H54 (cell line): ENCODE data around the gene ACTR3.
"Not testable (repeated sequence)": the region's sequence is repeated elsewhere in the genome, so short reads cannot be mapped to it uniquely, and the experiment has no call there.

ENCODE experiments used
- DNase-seq: peaks from one replicate; pipeline ENCODE4 v3.0.0; 2011; ENCODE audit warnings: low spot score, mixed read lengths; ENCODE audit not compliant: insufficient read length
- FAIRE-seq: peaks from 3 replicates; lab custom pipeline; 2011; peaks lifted over from hg19 to GRCh38; lab: Jason Lieb, UNC
- POLR2A ChIP-seq: IDR thresholded peaks from 2 replicates; pipeline ENCODE4 v1.6.1; 2011; ENCODE audit warnings: low read depth, mild to moderate bottlenecking, low read length

Gene ACTR3

GRCh38 chr2:113889471-113890252 is at the start of gene ACTR3:
Gene ACTR3, plus strand, starts transcription at chr2:113890089. Its CDS starts 191 bp downstream, at chr2:113890280.
- FAIRE-seq (peak; percentile 89), DNase-seq (peak; percentile 79)
- TF ChIP-seq POLR2A, result peak; percentile 83

GRCh38 chr2:113840518-113840917 is 49.4 kb upstream of the ACTR3 start:
- no peak for TF ChIP-seq POLR2A
- FAIRE-seq (no peak), DNase-seq (no peak)

- no peak for TF ChIP-seq POLR2A
- FAIRE-seq (peak; percentile 27), DNase-seq (no peak)
Observed at GRCh38 chr2:113842919-113843736, 46.8 kb upstream of the ACTR3 start.

GRCh38 chr2:113843737-113844050 is 46.2 kb upstream of the ACTR3 start:
- FAIRE-seq, result not testable (repeated sequence)

GRCh38 chr2:113845261-113845660 is 44.6 kb upstream of the ACTR3 start:
- no peak for TF ChIP-seq POLR2A
- FAIRE-seq (no peak), DNase-seq (no peak)

More at GRCh38 chr2:113843737-113844050, 46.2 kb upstream of the ACTR3 start:
- not testable (repeated sequence) for DNase-seq

- DNase-seq, FAIRE-seq: not testable (repeated sequence)
Observed at GRCh38 chr2:113845796-113846195, 44.1 kb upstream of the ACTR3 start.

- no peak for FAIRE-seq
Observed at GRCh38 chr2:113846429-113846828, 43.5 kb upstream of the ACTR3 start.

GRCh38 chr2:113847144-113847543 is 42.7 kb upstream of the ACTR3 start:
- no peak for TF ChIP-seq POLR2A
- DNase-seq (no peak), FAIRE-seq (peak; percentile 65)

More at GRCh38 chr2:113846429-113846828, 43.5 kb upstream of the ACTR3 start:
- DNase-seq, result no peak
- TF ChIP-seq POLR2A, result no peak

- TF ChIP-seq POLR2A, result no peak
- FAIRE-seq (peak; percentile 78), DNase-seq (peak; percentile 33)
Observed at GRCh38 chr2:113848758-113849415, 41.0 kb upstream of the ACTR3 start.

GRCh38 chr2:113850687-113851086 is 39.2 kb upstream of the ACTR3 start:
- FAIRE-seq (no peak), DNase-seq (no peak)
- no peak for TF ChIP-seq POLR2A

GRCh38 chr2:113851640-113852039 is 38.2 kb upstream of the ACTR3 start:
- no peak for TF ChIP-seq POLR2A
- DNase-seq (no peak), FAIRE-seq (no peak)

- no peak for TF ChIP-seq POLR2A
- FAIRE-seq (no peak), DNase-seq (no peak)
Observed at GRCh38 chr2:113854208-113854607, 35.7 kb upstream of the ACTR3 start.

GRCh38 chr2:113854970-113855740 is 34.7 kb upstream of the ACTR3 start:
- TF ChIP-seq POLR2A, result no peak
- no peak for DNase-seq
- FAIRE-seq, result no peak
